Measurements from ENCODE around the gene MAGEA11.
"Not testable (repeated sequence)": the region's sequence is repeated elsewhere in the genome, so short reads cannot be mapped to it uniquely, and the experiment has no call there.

The MAGEA11 gene

GRCh38 chrX:149692686-149693272, 19.1 kb upstream of the MAGEA11 start:
- not testable (repeated sequence) for H3K4me3 ChIP-seq (ENCODE audit: low read length); H3K36me3 ChIP-seq (ENCODE audit: control insufficient read depth, low read depth, low read length); H3K4me1 ChIP-seq (ENCODE audit: control insufficient read depth, low read depth, low read length); H3K27ac ChIP-seq (ENCODE audit: low read length); H3K9ac ChIP-seq (ENCODE audit: low read length); H3K27me3 ChIP-seq (ENCODE audit: control insufficient read depth, insufficient read depth, low read length)
- peaks cover 32% of the 10 kb centered on the region for H3K9me3 ChIP-seq (ENCODE audit: control insufficient read depth, low read depth, low read length)

GRCh38 chrX:149699761-149700160, 12.1 kb upstream of the MAGEA11 start:
- no peak overlapping the region for H3K4me3 ChIP-seq (ENCODE audit: low read length)
- no peaks in the 10 kb centered on the region for H3K4me1 ChIP-seq (ENCODE audit: control insufficient read depth, low read depth, low read length)
- no peak overlapping the region for H3K27ac ChIP-seq (ENCODE audit: low read length)
- H3K9ac ChIP-seq (ENCODE audit: low read length): no peak overlapping the region
- H3K36me3 ChIP-seq (ENCODE audit: control insufficient read depth, low read depth, low read length): no peaks in the 10 kb centered on the region
- H3K9me3 ChIP-seq (ENCODE audit: control insufficient read depth, low read depth, low read length): peaks cover 32% of the 10 kb centered on the region
- H3K27me3 ChIP-seq (ENCODE audit: control insufficient read depth, insufficient read depth, low read length): no peaks in the 10 kb centered on the region

- Histone ChIP-seq H3K4me3 (ENCODE audit: low read length) (no peak overlapping the region), H3K27ac (ENCODE audit: low read length) (no peak overlapping the region), H3K27me3 (ENCODE audit: control insufficient read depth, insufficient read depth, low read length) (no peaks in the 10 kb centered on the region), H3K36me3 (ENCODE audit: control insufficient read depth, low read depth, low read length) (no peaks in the 10 kb centered on the region), H3K4me1 (ENCODE audit: control insufficient read depth, low read depth, low read length) (no peaks in the 10 kb centered on the region), H3K9me3 (ENCODE audit: control insufficient read depth, low read depth, low read length) (peaks cover 12% of the 10 kb centered on the region), H3K9ac (ENCODE audit: low read length) (no peak overlapping the region)
These were observed 7.2 kb upstream of the MAGEA11 start for GRCh38 chrX:149704664-149705063.

- Histone ChIP-seq H3K4me1 (ENCODE audit: control insufficient read depth, low read depth, low read length) (no peaks in the 10 kb centered on the region), H3K27me3 (ENCODE audit: control insufficient read depth, insufficient read depth, low read length) (no peaks in the 10 kb centered on the region), H3K27ac (ENCODE audit: low read length) (no peak overlapping the region), H3K9me3 (ENCODE audit: control insufficient read depth, low read depth, low read length) (peaks cover 13% of the 10 kb centered on the region), H3K9ac (ENCODE audit: low read length) (no peak overlapping the region), H3K36me3 (ENCODE audit: control insufficient read depth, low read depth, low read length) (no peaks in the 10 kb centered on the region), H3K4me3 (ENCODE audit: low read length) (no peak overlapping the region)
These were observed 4.5 kb upstream of the MAGEA11 start for GRCh38 chrX:149707147-149707901.

- H3K4me1 ChIP-seq (ENCODE audit: control insufficient read depth, low read depth, low read length): no peaks in the 10 kb centered on the region
- peaks cover 18% of the 10 kb centered on the region for H3K9me3 ChIP-seq (ENCODE audit: control insufficient read depth, low read depth, low read length)
- H3K27me3 ChIP-seq (ENCODE audit: control insufficient read depth, insufficient read depth, low read length): peaks cover 7% of the 10 kb centered on the region
- H3K4me3 ChIP-seq (ENCODE audit: low read length): no peak overlapping the region
- H3K27ac ChIP-seq (ENCODE audit: low read length): no peak overlapping the region
- no peaks in the 10 kb centered on the region for H3K36me3 ChIP-seq (ENCODE audit: control insufficient read depth, low read depth, low read length)
- no peak overlapping the region for H3K9ac ChIP-seq (ENCODE audit: low read length)
These were observed 971 bp downstream of the MAGEA11 start for GRCh38 chrX:149712831-149713230.

GRCh38 chrX:149713279-149714050, 1.6 kb downstream of the MAGEA11 start:
- Histone ChIP-seq H3K36me3 (ENCODE audit: control insufficient read depth, low read depth, low read length) (no peaks in the 10 kb centered on the region), H3K4me3 (ENCODE audit: low read length) (no peak overlapping the region), H3K27ac (ENCODE audit: low read length) (no peak overlapping the region), H3K27me3 (ENCODE audit: control insufficient read depth, insufficient read depth, low read length) (peaks cover 13% of the 10 kb centered on the region), H3K9ac (ENCODE audit: low read length) (no peak overlapping the region), H3K9me3 (ENCODE audit: control insufficient read depth, low read depth, low read length) (peaks cover 19% of the 10 kb centered on the region), H3K4me1 (ENCODE audit: control insufficient read depth, low read depth, low read length) (no peaks in the 10 kb centered on the region)

GRCh38 chrX:149715468-149715867, 3.6 kb downstream of the MAGEA11 start:
- Histone ChIP-seq H3K27me3 (ENCODE audit: control insufficient read depth, insufficient read depth, low read length) (peaks cover 33% of the 10 kb centered on the region), H3K27ac (ENCODE audit: low read length) (no peak overlapping the region), H3K4me3 (ENCODE audit: low read length) (no peak overlapping the region), H3K9me3 (ENCODE audit: control insufficient read depth, low read depth, low read length) (peaks cover 19% of the 10 kb centered on the region), H3K9ac (ENCODE audit: low read length) (no peak overlapping the region), H3K4me1 (ENCODE audit: control insufficient read depth, low read depth, low read length) (no peaks in the 10 kb centered on the region), H3K36me3 (ENCODE audit: control insufficient read depth, low read depth, low read length) (no peaks in the 10 kb centered on the region)

- no peaks in the 10 kb centered on the region for H3K4me1 ChIP-seq (ENCODE audit: control insufficient read depth, low read depth, low read length)
- H3K4me3 ChIP-seq (ENCODE audit: low read length): no peak overlapping the region
- no peaks in the 10 kb centered on the region for H3K36me3 ChIP-seq (ENCODE audit: control insufficient read depth, low read depth, low read length)
- peaks cover 44% of the 10 kb centered on the region for H3K27me3 ChIP-seq (ENCODE audit: control insufficient read depth, insufficient read depth, low read length)
- H3K27ac ChIP-seq (ENCODE audit: low read length): no peak overlapping the region
- H3K9ac ChIP-seq (ENCODE audit: low read length): no peak overlapping the region
- H3K9me3 ChIP-seq (ENCODE audit: control insufficient read depth, low read depth, low read length): peaks cover 12% of the 10 kb centered on the region
These were observed 4.8 kb downstream of the MAGEA11 start for GRCh38 chrX:149716632-149717031.

GRCh38 chrX:149717803-149718202, 5.9 kb downstream of the MAGEA11 start:
- Histone ChIP-seq H3K4me3 (ENCODE audit: low read length) (no peak overlapping the region), H3K4me1 (ENCODE audit: control insufficient read depth, low read depth, low read length) (no peaks in the 10 kb centered on the region), H3K27me3 (ENCODE audit: control insufficient read depth, insufficient read depth, low read length) (peaks cover 47% of the 10 kb centered on the region), H3K27ac (ENCODE audit: low read length) (no peak overlapping the region), H3K36me3 (ENCODE audit: control insufficient read depth, low read depth, low read length) (no peaks in the 10 kb centered on the region), H3K9ac (ENCODE audit: low read length) (no peak overlapping the region), H3K9me3 (ENCODE audit: control insufficient read depth, low read depth, low read length) (peaks cover 9% of the 10 kb centered on the region)

GRCh38 chrX:149718757-149719156, 6.9 kb downstream of the MAGEA11 start:
- peaks cover 47% of the 10 kb centered on the region for H3K27me3 ChIP-seq (ENCODE audit: control insufficient read depth, insufficient read depth, low read length)
- H3K4me1 ChIP-seq (ENCODE audit: control insufficient read depth, low read depth, low read length): no peaks in the 10 kb centered on the region
- no peak overlapping the region for H3K9ac ChIP-seq (ENCODE audit: low read length)
- no peak overlapping the region for H3K27ac ChIP-seq (ENCODE audit: low read length)
- no peak overlapping the region for H3K4me3 ChIP-seq (ENCODE audit: low read length)
- H3K9me3 ChIP-seq (ENCODE audit: control insufficient read depth, low read depth, low read length): peaks cover 9% of the 10 kb centered on the region
- no peaks in the 10 kb centered on the region for H3K36me3 ChIP-seq (ENCODE audit: control insufficient read depth, low read depth, low read length)

GRCh38 chrX:149720021-149720689, 8.3 kb downstream of the MAGEA11 start:
- Histone ChIP-seq H3K9me3 (ENCODE audit: control insufficient read depth, low read depth, low read length) (peaks cover 9% of the 10 kb centered on the region), H3K36me3 (ENCODE audit: control insufficient read depth, low read depth, low read length) (no peaks in the 10 kb centered on the region), H3K4me1 (ENCODE audit: control insufficient read depth, low read depth, low read length) (no peaks in the 10 kb centered on the region)

More at GRCh38 chrX:149720021-149720689, 8.3 kb downstream of the MAGEA11 start:
- no peak overlapping the region for H3K9ac ChIP-seq (ENCODE audit: low read length)
- H3K27ac ChIP-seq (ENCODE audit: low read length): no peak overlapping the region
- H3K27me3 ChIP-seq (ENCODE audit: control insufficient read depth, insufficient read depth, low read length): peaks cover 47% of the 10 kb centered on the region
- no peak overlapping the region for H3K4me3 ChIP-seq (ENCODE audit: low read length)

All from iPS-18a (cell line).